GM12878 (cell line): ENCODE results near the gene SPATA12. TPM values are rescaled to one million over a fixed set of nuclear protein-coding genes. Genes with fewer than 3 reads are reported as not detected.

Experiments
- ATAC-seq: fragments of 200-7000 bp; cut with Tn5 transposase; 3 replicates; pipeline ENCODE4 v1.9.1; 2020; ENCODE audit warnings: mild to moderate bottlenecking, moderate library complexity
- BruUV-seq: library from RNA; stranded (reverse); fragments of 400-500 nt; replicated peaks from 2 replicates; lab custom pipeline; 2021; lab: Mats Ljungman, UMichigan
- CTCF ChIA-PET: fragments of 300-600 bp; sonication (Branson Sonifier 250); formaldehyde crosslinking; extraction: SDS; loops from one replicate; lab custom pipeline; 2021; ENCODE audit warnings: inconsistent platforms; lab: Yijun Ruan, JAX
- POLR2A ChIA-PET: fragments of 350-600 bp; formaldehyde crosslinking; extraction: SDS; loops from one replicate; lab custom pipeline; 2021; ENCODE audit warnings: inconsistent platforms; lab: Charles Lee
- RAD21 ChIA-PET: fragments of 300-600 bp; sonication (Branson Sonifier 250); formaldehyde crosslinking; loops from one replicate; lab custom pipeline; 2023; ENCODE audit warnings: antibody characterized with exemption; ENCODE audit not compliant: unreplicated experiment; lab: Charles Lee
- SMC1A ChIA-PET: fragments of 300-600 bp; sonication (Branson Sonifier 250); formaldehyde crosslinking; loops from one replicate; lab custom pipeline; 2023; ENCODE audit not compliant: unreplicated experiment, uncharacterized antibody; lab: Charles Lee
- DNase-seq: peaks from one replicate; pipeline ENCODE4 v3.0.0-alpha.2; 2011; ENCODE audit warnings: low read depth, low spot score
- FAIRE-seq: peaks from 3 replicates; lab custom pipeline; 2011; peaks lifted over from hg19 to GRCh38; lab: Jason Lieb, UNC
- H2AFZ ChIP-seq: 2 replicates; pipeline ENCODE4 v1.6.0; 2011; ENCODE audit warnings: low read depth, low read length, control low read depth; ENCODE audit not compliant: control insufficient read depth
- H3K27ac ChIP-seq: 2 replicates; pipeline ENCODE4 v1.5.1; 2011; ENCODE audit warnings: control low read depth; ENCODE audit not compliant: control insufficient read depth, insufficient read depth
- H3K27me3 ChIP-seq, 2 experiments: replicated peaks in 1 of 2; 2 replicates each; pipeline versions ENCODE4 v1.6.0 to v1.6.1; 2011; ENCODE audit warnings: low read length in 1 of 2; ENCODE audit not compliant: control insufficient read depth in 2 of 2, insufficient read depth in 2 of 2
- H3K36me3 ChIP-seq, 2 experiments: 2 replicates each; pipeline ENCODE4 v1.5.1; 2011; ENCODE audit warnings: low read length in 1 of 2; ENCODE audit not compliant: control insufficient read depth in 2 of 2, insufficient read depth in 2 of 2
- H3K4me1 ChIP-seq: 2 replicates; pipeline ENCODE4 v1.6.1; 2011; ENCODE audit warnings: mild to moderate bottlenecking, low read length, moderate library complexity, mixed read lengths; ENCODE audit not compliant: control insufficient read depth, insufficient read depth
- H3K4me2 ChIP-seq: 2 replicates; pipeline ENCODE4 v1.6.0; 2011; ENCODE audit warnings: control low read depth; ENCODE audit not compliant: control insufficient read depth, insufficient read depth
- H3K4me3 ChIP-seq: fragments of 200-600 bp; sonication (generic); 2 replicates; pipeline ENCODE4 v1.5.1; 2016
- H3K79me2 ChIP-seq: 2 replicates; pipeline ENCODE4 v1.6.0; 2011; ENCODE audit warnings: low read length; ENCODE audit not compliant: control insufficient read depth, insufficient read depth
- H3K9ac ChIP-seq: 2 replicates; pipeline ENCODE4 v1.8.0; 2011; ENCODE audit warnings: low read length, control low read depth, mixed read lengths; ENCODE audit not compliant: control insufficient read depth, insufficient read depth
- H3K9me3 ChIP-seq: replicated peaks from 3 replicates; pipeline ENCODE4 v1.5.1; 2011; ENCODE audit warnings: mild to moderate bottlenecking, low read length; ENCODE audit not compliant: control insufficient read depth, insufficient read depth
- H4K20me1 ChIP-seq: 2 replicates; pipeline ENCODE4 v1.6.0; 2011; ENCODE audit not compliant: control insufficient read depth, insufficient read depth
- BMI1 ChIP-seq: fragments of 450-650 bp; IDR thresholded peaks from 2 replicates; pipeline ENCODE4 v1.6.1; 2016; ENCODE audit warnings: mild to moderate bottlenecking, moderate library complexity, borderline replicate concordance
- CEBPB ChIP-seq, 2 experiments: fragments of 150-350 bp in 1 of 2; IDR thresholded peaks; 2 replicates each; pipeline ENCODE4 v1.6.1; 2012 to 2014; ENCODE audit warnings: low read depth in 2 of 2, low read length in 2 of 2, borderline replicate concordance in 1 of 2, inconsistent platforms in 1 of 2
- CREM ChIP-seq: IDR thresholded peaks from 2 replicates; pipeline ENCODE4 v1.6.1; 2014; ENCODE audit warnings: antibody characterized with exemption, low read depth
- HDGF ChIP-seq: fragments of 450-650 bp; IDR thresholded peaks from 2 replicates; pipeline ENCODE4 v1.6.1; 2016; ENCODE audit warnings: antibody characterized with exemption
- MTA2 ChIP-seq: fragments of 450-650 bp; IDR thresholded peaks from 2 replicates; pipeline ENCODE4 v1.6.1; 2016; ENCODE audit warnings: low read depth, mild to moderate bottlenecking, moderate library complexity
- PAX5 ChIP-seq: IDR thresholded peaks from 2 replicates; pipeline ENCODE4 v1.6.1; 2011; ENCODE audit warnings: low read depth, low read length, borderline replicate concordance
- RBBP5 ChIP-seq: fragments of 200-600 bp; sonication (generic); conservative IDR thresholded peaks from 2 replicates; pipeline ENCODE4 v1.6.1; 2016
- RCOR1 ChIP-seq: conservative IDR thresholded peaks from 2 replicates; pipeline ENCODE4 v1.6.1; 2012; ENCODE audit warnings: low read depth, low read length, improper control_type of control experiment
- SIN3A ChIP-seq: IDR thresholded peaks from 2 replicates; pipeline ENCODE4 v1.6.1; 2012; ENCODE audit warnings: low read depth, low read length, improper control_type of control experiment
- SP1 ChIP-seq: IDR thresholded peaks from one replicate; pipeline ENCODE4 v1.6.1; 2011; ENCODE audit warnings: low read depth, low read length
- SREBF1 ChIP-seq: IDR thresholded peaks from 2 replicates; pipeline ENCODE4 v1.6.1; 2012; ENCODE audit warnings: mild to moderate bottlenecking, low read length
- YBX1 ChIP-seq: fragments of 450-650 bp; IDR thresholded peaks from 2 replicates; pipeline ENCODE4 v1.6.1; 2016; ENCODE audit warnings: antibody characterized with exemption
- ZNF384 ChIP-seq: IDR thresholded peaks from 2 replicates; pipeline ENCODE4 v1.6.1; 2012; ENCODE audit warnings: low read depth, mild to moderate bottlenecking, low read length, improper control_type of control experiment, borderline replicate concordance
- WGBS: methylation state at CpG from one replicate; pipeline ENCODE4 v1.1.6; 2016; ENCODE audit warnings: low lambda C conversion rate; ENCODE audit not compliant: insufficient replicate concordance, insufficient coverage; ENCODE audit errors: missing lambda C conversion rate; 5-methylcytosine and 5-hydroxymethylcytosine counted together
- in situ Hi-C: fragments of 300-500 bp; cut with MboI; formaldehyde crosslinking; loops from 9 replicates; pipeline ENCODE4 v1.14.3; 2018; ENCODE audit warnings: mixed read lengths
- intact Hi-C: fragments of 100-400 bp; cut with micrococcal nuclease; formaldehyde crosslinking; loops from one replicate; pipeline ENCODE4 v1.14.2; 2022; ENCODE audit not compliant: unreplicated experiment
- polyA plus RNA-seq, 11 experiments: library from polyadenylated mRNA; depleted of rRNA in 4 of 11; unstranded in 6 of 11; stranded (reverse) in 5 of 11; fragments of >200 nt; fragmentation: Nextera tagmentation in 4 of 11; fragmentation: Illumina TruSeq in 1 of 11; extraction: Ambion mirVana in 4 of 11; extraction: Trizol in 1 of 11; gene quantifications; 1 replicate in 1 of 11; 2 replicates in 10 of 11; pipeline versions ENCODE4 v1.2.1 to v1.2.3, GENCODE V29; 2011 to 2016; ENCODE audit warnings: inconsistent platforms in 2 of 11, missing spikeins in 2 of 11, low read depth in 1 of 11
- total RNA-seq, 4 experiments: library from RNA; depleted of rRNA in 3 of 4; stranded (reverse); fragments of >200 nt in 3 of 4; fragmentation: Illumina TruSeq in 1 of 4; extraction: Trizol in 1 of 4; gene quantifications; 2 replicates each; pipeline versions ENCODE4 v1.2.1 to v1.2.3, GENCODE V29; 2013 to 2021
- TF ChIP-seq, protein P1 (sequence below): IDR thresholded peaks from 2 replicates; pipeline ENCODE4 v1.6.1; 2012; ENCODE audit warnings: low read length, inconsistent platforms
- TF ChIP-seq, protein P2 (sequence below): fragments of 450-650 bp; IDR thresholded peaks from 2 replicates; pipeline ENCODE4 v1.6.1; 2017; ENCODE audit warnings: mild to moderate bottlenecking, low read depth, inconsistent platforms; ENCODE audit not compliant: poor library complexity, severe bottlenecking
- TF ChIP-seq, protein P3 (sequence below): fragments of 450-650 bp; IDR thresholded peaks from 2 replicates; pipeline ENCODE4 v1.6.1; 2017; ENCODE audit warnings: mild to moderate bottlenecking
- TF ChIP-seq, protein P4 (sequence below): IDR thresholded peaks from 2 replicates; pipeline ENCODE4 v1.6.1; 2011; ENCODE audit warnings: borderline replicate concordance, low read depth, mild to moderate bottlenecking, moderate library complexity, low read length; ENCODE audit not compliant: insufficient read depth, poor library complexity, severe bottlenecking

SPATA12 gene
- total and polyA plus RNA-seq, 10 of the 15 experiments (the other 5 are each of a cell fraction or from before 2014, with no cell fraction given) = 0.03 to 0.69 (median 0.37) TPM

DNA sequence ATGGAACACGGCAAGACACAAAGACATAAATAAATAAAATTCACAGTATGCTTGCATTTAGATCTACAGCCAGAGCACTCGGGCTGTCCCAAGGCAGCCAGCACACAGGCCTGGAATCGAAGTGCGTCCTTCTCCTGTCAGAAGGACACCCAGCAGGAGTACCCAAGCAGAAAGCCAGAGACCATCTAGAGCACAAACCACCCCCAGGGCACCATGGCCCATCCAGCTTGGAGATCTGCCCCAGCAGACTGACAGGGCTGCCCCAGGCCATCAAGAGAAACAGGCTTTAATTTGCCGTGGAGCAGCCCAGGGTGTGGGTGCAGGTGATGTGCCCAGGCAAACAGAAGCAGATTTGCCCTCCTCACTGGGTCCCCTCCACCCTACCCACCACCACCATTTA, 7.8 kb upstream of the SPATA12 start:
- H3K27ac ChIP-seq = no peak overlapping the region
- ATAC-seq = no peak
- no peak overlapping the region for H3K4me3 ChIP-seq
- BruUV-seq = no TSS peak
- WGBS = 41% methylated on average over 5 of the region's 5 CpGs
- intact Hi-C loops = no loop called here
- no peaks in the 10 kb centered on the region for H4K20me1 ChIP-seq
- no peak for FAIRE-seq
- no peak overlapping the region for H2AFZ ChIP-seq
- SMC1A ChIA-PET = no interaction called here
- POLR2A ChIA-PET = no interaction called here
- RAD21 ChIA-PET = no interaction called here
- TF ChIP-seq CREM (no peak), SIN3A (no peak), MTA2 (no peak), RBBP5 (no peak), ZNF384 (no peak), HDGF (no peak), YBX1 (no peak), BMI1 (no peak), SREBF1 (no peak), SP1 (no peak), CEBPB (IDR thresholded peaks at IDR 0.05; ENCODE audit: borderline replicate concordance in 1 of 2, low read depth in 2 of 2, low read length in 2 of 2) (no peak), RCOR1 (no peak), PAX5 (no peak)
- TF ChIP-seq, protein P1, sequence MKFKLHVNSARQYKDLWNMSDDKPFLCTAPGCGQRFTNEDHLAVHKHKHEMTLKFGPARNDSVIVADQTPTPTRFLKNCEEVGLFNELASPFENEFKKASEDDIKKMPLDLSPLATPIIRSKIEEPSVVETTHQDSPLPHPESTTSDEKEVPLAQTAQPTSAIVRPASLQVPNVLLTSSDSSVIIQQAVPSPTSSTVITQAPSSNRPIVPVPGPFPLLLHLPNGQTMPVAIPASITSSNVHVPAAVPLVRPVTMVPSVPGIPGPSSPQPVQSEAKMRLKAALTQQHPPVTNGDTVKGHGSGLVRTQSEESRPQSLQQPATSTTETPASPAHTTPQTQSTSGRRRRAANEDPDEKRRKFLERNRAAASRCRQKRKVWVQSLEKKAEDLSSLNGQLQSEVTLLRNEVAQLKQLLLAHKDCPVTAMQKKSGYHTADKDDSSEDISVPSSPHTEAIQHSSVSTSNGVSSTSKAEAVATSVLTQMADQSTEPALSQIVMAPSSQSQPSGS = no peak
- TF ChIP-seq, protein P2, sequence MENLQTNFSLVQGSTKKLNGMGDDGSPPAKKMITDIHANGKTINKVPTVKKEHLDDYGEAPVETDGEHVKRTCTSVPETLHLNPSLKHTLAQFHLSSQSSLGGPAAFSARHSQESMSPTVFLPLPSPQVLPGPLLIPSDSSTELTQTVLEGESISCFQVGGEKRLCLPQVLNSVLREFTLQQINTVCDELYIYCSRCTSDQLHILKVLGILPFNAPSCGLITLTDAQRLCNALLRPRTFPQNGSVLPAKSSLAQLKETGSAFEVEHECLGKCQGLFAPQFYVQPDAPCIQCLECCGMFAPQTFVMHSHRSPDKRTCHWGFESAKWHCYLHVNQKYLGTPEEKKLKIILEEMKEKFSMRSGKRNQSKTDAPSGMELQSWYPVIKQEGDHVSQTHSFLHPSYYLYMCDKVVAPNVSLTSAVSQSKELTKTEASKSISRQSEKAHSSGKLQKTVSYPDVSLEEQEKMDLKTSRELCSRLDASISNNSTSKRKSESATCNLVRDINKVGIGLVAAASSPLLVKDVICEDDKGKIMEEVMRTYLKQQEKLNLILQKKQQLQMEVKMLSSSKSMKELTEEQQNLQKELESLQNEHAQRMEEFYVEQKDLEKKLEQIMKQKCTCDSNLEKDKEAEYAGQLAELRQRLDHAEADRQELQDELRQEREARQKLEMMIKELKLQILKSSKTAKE = no peak
- TF ChIP-seq, protein P3, sequence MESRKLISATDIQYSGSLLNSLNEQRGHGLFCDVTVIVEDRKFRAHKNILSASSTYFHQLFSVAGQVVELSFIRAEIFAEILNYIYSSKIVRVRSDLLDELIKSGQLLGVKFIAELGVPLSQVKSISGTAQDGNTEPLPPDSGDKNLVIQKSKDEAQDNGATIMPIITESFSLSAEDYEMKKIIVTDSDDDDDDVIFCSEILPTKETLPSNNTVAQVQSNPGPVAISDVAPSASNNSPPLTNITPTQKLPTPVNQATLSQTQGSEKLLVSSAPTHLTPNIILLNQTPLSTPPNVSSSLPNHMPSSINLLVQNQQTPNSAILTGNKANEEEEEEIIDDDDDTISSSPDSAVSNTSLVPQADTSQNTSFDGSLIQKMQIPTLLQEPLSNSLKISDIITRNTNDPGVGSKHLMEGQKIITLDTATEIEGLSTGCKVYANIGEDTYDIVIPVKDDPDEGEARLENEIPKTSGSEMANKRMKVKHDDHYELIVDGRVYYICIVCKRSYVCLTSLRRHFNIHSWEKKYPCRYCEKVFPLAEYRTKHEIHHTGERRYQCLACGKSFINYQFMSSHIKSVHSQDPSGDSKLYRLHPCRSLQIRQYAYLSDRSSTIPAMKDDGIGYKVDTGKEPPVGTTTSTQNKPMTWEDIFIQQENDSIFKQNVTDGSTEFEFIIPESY = no peak
- TF ChIP-seq, protein P4, sequence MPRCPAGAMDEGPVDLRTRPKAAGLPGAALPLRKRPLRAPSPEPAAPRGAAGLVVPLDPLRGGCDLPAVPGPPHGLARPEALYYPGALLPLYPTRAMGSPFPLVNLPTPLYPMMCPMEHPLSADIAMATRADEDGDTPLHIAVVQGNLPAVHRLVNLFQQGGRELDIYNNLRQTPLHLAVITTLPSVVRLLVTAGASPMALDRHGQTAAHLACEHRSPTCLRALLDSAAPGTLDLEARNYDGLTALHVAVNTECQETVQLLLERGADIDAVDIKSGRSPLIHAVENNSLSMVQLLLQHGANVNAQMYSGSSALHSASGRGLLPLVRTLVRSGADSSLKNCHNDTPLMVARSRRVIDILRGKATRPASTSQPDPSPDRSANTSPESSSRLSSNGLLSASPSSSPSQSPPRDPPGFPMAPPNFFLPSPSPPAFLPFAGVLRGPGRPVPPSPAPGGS = no peak
- CTCF ChIA-PET = no interaction called here
- no peaks in the 10 kb centered on the region; the same call in 1 of the 2 replicates for H3K4me1 ChIP-seq
- DNase-seq = no peak
- in situ Hi-C loops = no loop called here
- no peak overlapping the region for H3K9ac ChIP-seq
- no peak overlapping the region for H3K4me2 ChIP-seq
- H3K36me3 ChIP-seq = no peaks in the 10 kb centered on the region
- H3K9me3 ChIP-seq = no peaks in the 10 kb centered on the region
- no peaks in the 10 kb centered on the region for H3K27me3 ChIP-seq
- H3K79me2 ChIP-seq = no peaks in the 10 kb centered on the region
